ENCODE data around the gene KIAA1217.

Gene KIAA1217

GRCh38 chr10:24463611-24464426 is 254.9 kb downstream of the KIAA1217 start:
- no peaks in the 10 kb centered on the region for H3K27me3 ChIP-seq (ENCODE audit: control insufficient read depth, insufficient read depth, low read length)
- H3K4me2 ChIP-seq (ENCODE audit: low read length) = no peak overlapping the region
- no peak overlapping the region for H2AFZ ChIP-seq
- no peak overlapping the region for H3K27ac ChIP-seq
- H3K4me3 ChIP-seq (ENCODE audit: low read depth, low read length) = no peak overlapping the region
- TF ChIP-seq CTCF (IDR thresholded peaks at IDR 0.05) = no peak
- H3K4me1 ChIP-seq = peaks cover 46% of the 10 kb centered on the region
- no peak overlapping the region for H3K9ac ChIP-seq
- peaks cover 17% of the 10 kb centered on the region for H3K79me2 ChIP-seq
- no peaks in the 10 kb centered on the region for H3K36me3 ChIP-seq (ENCODE audit: control insufficient read depth, insufficient read depth, low read length)
- no peaks in the 10 kb centered on the region for H3K9me3 ChIP-seq (ENCODE audit: control insufficient read depth, low read length)

GRCh38 chr10:24465124-24465874 is 256.4 kb downstream of the KIAA1217 start:
- H3K27ac ChIP-seq = peak overlapping the region; percentile 97
- no peaks in the 10 kb centered on the region for H3K9me3 ChIP-seq (ENCODE audit: control insufficient read depth, low read length)
- TF ChIP-seq CTCF (IDR thresholded peaks at IDR 0.05) = no peak
- no peaks in the 10 kb centered on the region for H3K27me3 ChIP-seq (ENCODE audit: control insufficient read depth, insufficient read depth, low read length)
- H3K4me2 ChIP-seq (ENCODE audit: low read length) = no peak overlapping the region
- H3K36me3 ChIP-seq (ENCODE audit: control insufficient read depth, insufficient read depth, low read length) = no peaks in the 10 kb centered on the region
- peaks cover 8% of the 10 kb centered on the region for H3K79me2 ChIP-seq
- H2AFZ ChIP-seq = no peak overlapping the region
- peaks cover 54% of the 10 kb centered on the region for H3K4me1 ChIP-seq
- no peak overlapping the region for H3K9ac ChIP-seq
- no peak overlapping the region for H3K4me3 ChIP-seq (ENCODE audit: low read depth, low read length)

- H3K4me1 ChIP-seq = peaks cover 63% of the 10 kb centered on the region
- no peak overlapping the region for H3K9ac ChIP-seq
Measured at GRCh38 chr10:24465891-24466818, 257.2 kb downstream of the KIAA1217 start.

GRCh38 chr10:24467136-24467535 is 258.2 kb downstream of the KIAA1217 start:
- Histone ChIP-seq H3K27ac (peak overlapping the region; percentile 97), H3K9me3 (ENCODE audit: control insufficient read depth, low read length) (no peaks in the 10 kb centered on the region), H3K27me3 (ENCODE audit: control insufficient read depth, insufficient read depth, low read length) (no peaks in the 10 kb centered on the region), H3K4me2 (ENCODE audit: low read length) (peak overlapping the region; percentile 37), H3K9ac (no peak overlapping the region), H3K4me3 (ENCODE audit: low read depth, low read length) (peak overlapping the region; percentile 20), H2AFZ (no peak overlapping the region), H3K4me1 (peaks cover 65% of the 10 kb centered on the region), H3K79me2 (peaks cover 8% of the 10 kb centered on the region), H3K36me3 (ENCODE audit: control insufficient read depth, insufficient read depth, low read length) (no peaks in the 10 kb centered on the region)
- no peak for TF ChIP-seq CTCF (IDR thresholded peaks at IDR 0.05)

More at GRCh38 chr10:24465891-24466818, 257.2 kb downstream of the KIAA1217 start:
- Histone ChIP-seq H3K36me3 (ENCODE audit: control insufficient read depth, insufficient read depth, low read length) (no peaks in the 10 kb centered on the region), H3K9me3 (ENCODE audit: control insufficient read depth, low read length) (no peaks in the 10 kb centered on the region), H2AFZ (no peak overlapping the region), H3K27ac (peak overlapping the region; percentile 97), H3K4me2 (ENCODE audit: low read length) (peak overlapping the region; percentile 21), H3K79me2 (peaks cover 8% of the 10 kb centered on the region), H3K27me3 (ENCODE audit: control insufficient read depth, insufficient read depth, low read length) (no peaks in the 10 kb centered on the region), H3K4me3 (ENCODE audit: low read depth, low read length) (peak overlapping the region; percentile 20)
- TF ChIP-seq CTCF (IDR thresholded peaks at IDR 0.05) = no peak
